HepG2 (cell line): ENCODE results near the gene PLCB1. TPM values are rescaled to one million over a fixed set of nuclear protein-coding genes. Genes with fewer than 3 reads are reported as not detected.
A peak's percentile ranks its signal among the peaks of the same experiment; 100 is the strongest.
"Not testable (repeated sequence)": the region's sequence is repeated elsewhere in the genome, so short reads cannot be mapped to it uniquely, and the experiment has no call there.

Source experiments
- ATAC-seq: fragments of 200-7000 bp; cut with Tn5 transposase; 3 replicates; pipeline ENCODE4 v1.9.1; 2020; ENCODE audit warnings: mild to moderate bottlenecking, moderate library complexity
- BruUV-seq: library from RNA; stranded (reverse); fragments of 400-500 nt; replicated peaks from 2 replicates; lab custom pipeline; 2021; lab: Mats Ljungman, UMichigan
- CTCF ChIA-PET: fragments of 300-600 bp; formaldehyde crosslinking; extraction: SDS; loops from one replicate; lab custom pipeline; 2021; ENCODE audit warnings: low total read pairs, inconsistent platforms, low intra/inter-chr PET ratio; lab: Yijun Ruan, JAX
- POLR2A ChIA-PET: fragments of 350-600 bp; sonication (Branson Sonifier 250); formaldehyde crosslinking; loops from one replicate; lab custom pipeline; 2020; ENCODE audit warnings: antibody characterized with exemption, inconsistent platforms; lab: Yijun Ruan, JAX
- DNase-seq: peaks from one replicate; pipeline ENCODE4 v3.0.0-alpha.2; 2015; ENCODE audit warnings: low spot score
- FAIRE-seq: peaks from 3 replicates; lab custom pipeline; 2011; peaks lifted over from hg19 to GRCh38; lab: Jason Lieb, UNC
- H2AFZ ChIP-seq: one replicate; pipeline ENCODE4 v1.6.1; 2011; ENCODE audit warnings: low read length, inconsistent platforms
- H3K27ac ChIP-seq: fragments of 300-600 bp; 3 replicates; pipeline ENCODE4 v1.8.0; 2011; ENCODE audit warnings: mixed run types, mild to moderate bottlenecking, mixed read lengths, low read length, inconsistent platforms; ENCODE audit not compliant: insufficient read depth; ENCODE audit errors: extremely low read length
- H3K27me3 ChIP-seq, 2 experiments: fragments of 200-600 bp in 1 of 2; 2 replicates in 1 of 2; 3 replicates in 1 of 2; pipeline versions ENCODE4 v1.6.0 to v1.8.0; 2011; ENCODE audit warnings: low read length in 2 of 2, mild to moderate bottlenecking in 2 of 2, moderate library complexity in 2 of 2, inconsistent platforms in 1 of 2; ENCODE audit not compliant: insufficient read depth in 2 of 2, control insufficient read depth in 1 of 2
- H3K36me3 ChIP-seq, 2 experiments: fragments of 200-600 bp in 1 of 2; replicated peaks in 1 of 2; 2 replicates in 1 of 2; 3 replicates in 1 of 2; pipeline versions ENCODE4 v1.5.1 to v1.8.0; 2011; ENCODE audit warnings: low read length in 2 of 2, inconsistent platforms in 1 of 2; ENCODE audit not compliant: insufficient read depth in 2 of 2, control insufficient read depth in 1 of 2
- H3K4me1 ChIP-seq: 2 replicates; pipeline ENCODE4 v1.5.1; 2012; ENCODE audit warnings: low read length, inconsistent platforms; ENCODE audit not compliant: insufficient read depth
- H3K4me2 ChIP-seq: 2 replicates; pipeline ENCODE4 v1.6.0; 2011; ENCODE audit warnings: low read depth, low read length, inconsistent platforms
- H3K4me3 ChIP-seq, 3 experiments: fragments of 200-600 bp in 1 of 3; sonication (generic), shearing (Covaris generic) in 1 of 3; replicated peaks in 1 of 3; 2 replicates each; pipeline ENCODE4 v1.5.1; 2011 to 2016; ENCODE audit warnings: low read length in 3 of 3, inconsistent platforms in 2 of 3, low read depth in 2 of 3, mild to moderate bottlenecking in 2 of 3, control low read depth in 1 of 3, mixed read lengths in 1 of 3; ENCODE audit not compliant: insufficient read depth in 1 of 3
- H3K79me2 ChIP-seq: one replicate; pipeline ENCODE4 v1.6.1; 2011; ENCODE audit warnings: low read length, inconsistent platforms; ENCODE audit not compliant: insufficient read depth
- H3K9ac ChIP-seq: 2 replicates; pipeline ENCODE4 v1.6.0; 2011; ENCODE audit warnings: mild to moderate bottlenecking, low read depth, low read length, inconsistent platforms; ENCODE audit not compliant: insufficient read depth
- H3K9me3 ChIP-seq: 2 replicates; pipeline ENCODE4 v1.5.1; 2012; ENCODE audit warnings: mild to moderate bottlenecking, low read length
- H4K20me1 ChIP-seq: 2 replicates; pipeline ENCODE4 v1.6.0; 2011; ENCODE audit warnings: inconsistent platforms, mild to moderate bottlenecking, low read length, moderate library complexity; ENCODE audit not compliant: insufficient read depth
- ATF3 ChIP-seq: sonication (generic); formaldehyde crosslinking; IDR thresholded peaks from 2 replicates; pipeline ENCODE4 v1.4.0; 2020; ENCODE audit warnings: missing genetic modification reagents
- FOXA3 ChIP-seq: IDR thresholded peaks from 2 replicates; pipeline ENCODE4 v1.6.1; 2016; ENCODE audit warnings: missing genetic modification reagents, missing compliant biosample characterization
- HDAC2 ChIP-seq: sonication (generic); formaldehyde crosslinking; IDR thresholded peaks from 2 replicates; pipeline ENCODE4 v1.4.0; 2020; ENCODE audit warnings: missing genetic modification reagents
- NFE2L2 ChIP-seq: fragments of 150-350 bp; IDR thresholded peaks from 2 replicates; pipeline ENCODE4 v1.6.1; 2014; ENCODE audit warnings: low read length
- SETDB1 ChIP-seq: sonication (generic); formaldehyde crosslinking; IDR thresholded peaks from 2 replicates; pipeline ENCODE4 v1.5.1; 2020; ENCODE audit warnings: missing genetic modification reagents, mild to moderate bottlenecking, borderline replicate concordance
- ZNF788 ChIP-seq: sonication (generic); formaldehyde crosslinking; IDR thresholded peaks from 2 replicates; pipeline ENCODE4 v1.5.0; 2020; ENCODE audit warnings: mild to moderate bottlenecking, missing genetic modification reagents, borderline replicate concordance
- ZNF800 ChIP-seq: sonication (generic); formaldehyde crosslinking; IDR thresholded peaks from 2 replicates; pipeline ENCODE4 v1.4.0; 2020; ENCODE audit warnings: missing genetic modification reagents
- WGBS: methylation state at CpG from one replicate; pipeline ENCODE4 v1.1.6; 2017; ENCODE audit warnings: low lambda C conversion rate; 5-methylcytosine and 5-hydroxymethylcytosine counted together
- in situ Hi-C: cut with HindIII; loops from 2 replicates; pipeline ENCODE4 v1.10.0; 2017; ENCODE audit warnings: low pct_unique_long_range_greater_than_20kb; ENCODE audit not compliant: extremely low pct_ligation_motif_present
- intact Hi-C: fragments of 100-400 bp; cut with micrococcal nuclease; formaldehyde crosslinking; loops from one replicate; pipeline ENCODE4 v1.10.0; 2022; ENCODE audit not compliant: unreplicated experiment
- polyA plus RNA-seq, 8 experiments: library from polyadenylated mRNA; depleted of rRNA in 3 of 8; stranded (reverse) in 7 of 8; unstranded in 1 of 8; fragments of >200 nt; fragmentation: Illumina TruSeq in 4 of 8; extraction: Trizol in 4 of 8; gene quantifications; 2 replicates each; pipeline versions ENCODE4 v1.2.1 to v1.2.3, GENCODE V29; 2011 to 2016; ENCODE audit warnings: low read depth in 4 of 8, missing spikeins in 1 of 8, mixed read lengths in 1 of 8; ENCODE audit not compliant: insufficient read depth in 1 of 8
- total RNA-seq, 5 experiments: library from RNA; depleted of rRNA; stranded (reverse); fragments of >200 nt; fragmentation: Illumina TruSeq; extraction: Trizol; gene quantifications; 2 replicates each; pipeline ENCODE4 v1.2.3, GENCODE V29; 2016; ENCODE audit warnings: low read depth in 1 of 5
- TF ChIP-seq, protein P1 (sequence below): IDR thresholded peaks from 2 replicates; pipeline ENCODE4 v1.6.1; 2012; ENCODE audit warnings: inconsistent platforms
- TF ChIP-seq, protein P2 (sequence below): sonication (generic); formaldehyde crosslinking; conservative IDR thresholded peaks from 2 replicates; pipeline ENCODE4 v1.4.0; 2020; ENCODE audit warnings: missing genetic modification reagents

PLCB1 gene
- total and polyA plus RNA-seq, 2 of the 13 experiments (the other 11 are each of a cell fraction or from before 2014, with no cell fraction given): 42.4 to 55.9 TPM

GRCh38 chr20:8156235-8157079, 24.4 kb downstream of the PLCB1 start (continued):
- TF ChIP-seq FOXA3 (CRISPR knock-in tag) (peak; percentile 95), ZNF800 (CRISPR knock-in tag) (peak; percentile 41; the same call in 1 of the 2 replicates), ATF3 (CRISPR knock-in tag) (peak; percentile 96), HDAC2 (peak; percentile 72), NFE2L2 (peak; percentile 95)
- TF ChIP-seq, protein P1, sequence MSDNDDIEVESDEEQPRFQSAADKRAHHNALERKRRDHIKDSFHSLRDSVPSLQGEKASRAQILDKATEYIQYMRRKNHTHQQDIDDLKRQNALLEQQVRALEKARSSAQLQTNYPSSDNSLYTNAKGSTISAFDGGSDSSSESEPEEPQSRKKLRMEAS: no peak
- TF ChIP-seq, protein P2, sequence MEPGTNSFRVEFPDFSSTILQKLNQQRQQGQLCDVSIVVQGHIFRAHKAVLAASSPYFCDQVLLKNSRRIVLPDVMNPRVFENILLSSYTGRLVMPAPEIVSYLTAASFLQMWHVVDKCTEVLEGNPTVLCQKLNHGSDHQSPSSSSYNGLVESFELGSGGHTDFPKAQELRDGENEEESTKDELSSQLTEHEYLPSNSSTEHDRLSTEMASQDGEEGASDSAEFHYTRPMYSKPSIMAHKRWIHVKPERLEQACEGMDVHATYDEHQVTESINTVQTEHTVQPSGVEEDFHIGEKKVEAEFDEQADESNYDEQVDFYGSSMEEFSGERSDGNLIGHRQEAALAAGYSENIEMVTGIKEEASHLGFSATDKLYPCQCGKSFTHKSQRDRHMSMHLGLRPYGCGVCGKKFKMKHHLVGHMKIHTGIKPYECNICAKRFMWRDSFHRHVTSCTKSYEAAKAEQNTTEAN (CRISPR knock-in tag): peak; percentile 51; the same call in 1 of the 2 replicates

GRCh38 chr20:8159217-8159616, 27.2 kb downstream of the PLCB1 start:
- H2AFZ ChIP-seq, CTCF ChIA-PET, ATAC-seq, in situ Hi-C loops, H3K9ac ChIP-seq, H3K4me2 ChIP-seq, H3K79me2 ChIP-seq, FAIRE-seq, POLR2A ChIA-PET, H4K20me1 ChIP-seq, H3K27ac ChIP-seq, H3K4me3 ChIP-seq, H3K27me3 ChIP-seq, BruUV-seq, DNase-seq: not testable (repeated sequence)
- Histone ChIP-seq H3K36me3 (peaks cover 14 to 18% of the 10 kb centered on the region in 2 experiments), H3K4me1 (peaks cover 44% of the 10 kb centered on the region), H3K9me3 (peaks cover 18% of the 10 kb centered on the region)
- intact Hi-C loops: loop anchor here (5.0 kb wide), 1 partner anchor 33 kb away; no protein-coding TSS in a partner anchor
- TF ChIP-seq SETDB1 (CRISPR knock-in tag): 0 out of 2 replicates have a peak, but pooled peaks have one; percentile 62
- peak; percentile 28; the same call in 1 of the 2 replicates for TF ChIP-seq ZNF788 (CRISPR knock-in tag)
- WGBS: 100% methylated on average over 1 of the region's 1 CpG
